K562 (cell line): ENCODE measurements around the gene LTBP2. TPM values are rescaled to one million over a fixed set of nuclear protein-coding genes. Genes with fewer than 3 reads are reported as not detected.

Source experiments
- ATAC-seq: fragments of 200-7000 bp; cut with Tn5 transposase; 3 replicates; pipeline ENCODE4 v1.9.1; 2020; ENCODE audit warnings: moderate library complexity
- BruUV-seq: library from RNA; stranded (reverse); fragments of 400-500 nt; replicated peaks from 2 replicates; lab custom pipeline; 2021; lab: Mats Ljungman, UMichigan
- CTCF ChIA-PET: fragments of 300-600 bp; formaldehyde crosslinking; extraction: SDS; loops from one replicate; lab custom pipeline; 2021; ENCODE audit warnings: low intra/inter-chr PET ratio; lab: Yijun Ruan, JAX
- POLR2A ChIA-PET: fragments of 300-600, 350-650 bp; sonication (Branson Sonifier 250); formaldehyde crosslinking; extraction: SDS; loops from one replicate; lab custom pipeline; 2021; ENCODE audit warnings: antibody characterized with exemption, inconsistent platforms; lab: Yijun Ruan, JAX
- DNase-seq, 4 experiments: peaks; one replicate each; pipeline versions ENCODE4 v3.0.0 to v3.0.0-alpha.2; 2011 to 2018; ENCODE audit warnings: low spot score in 3 of 4, mixed read lengths in 3 of 4; ENCODE audit errors: extremely low read depth in 1 of 4
- FAIRE-seq: peaks from 2 replicates; lab custom pipeline; 2011; peaks lifted over from hg19 to GRCh38; lab: Jason Lieb, UNC
- H2AFZ ChIP-seq: 2 replicates; pipeline ENCODE4 v1.6.0; 2011; ENCODE audit warnings: low read depth, low read length, control low read depth, inconsistent platforms
- H3K27ac ChIP-seq: fragments of 200-600 bp; 3 replicates; pipeline ENCODE4 v1.8.0; 2011; ENCODE audit warnings: low read depth, mild to moderate bottlenecking, control low read depth, inconsistent platforms, low read length, moderate library complexity, mixed read lengths; ENCODE audit errors: extremely low read depth
- H3K27me3 ChIP-seq, 2 experiments: fragments of 300-600 bp in 1 of 2; 2 replicates in 1 of 2; 3 replicates in 1 of 2; pipeline versions ENCODE4 v1.6.0 to v1.8.0; 2011; ENCODE audit warnings: inconsistent platforms in 2 of 2, low read length in 2 of 2, mild to moderate bottlenecking in 1 of 2, mixed read lengths in 1 of 2, moderate library complexity in 1 of 2; ENCODE audit not compliant: control insufficient read depth in 2 of 2, insufficient read depth in 2 of 2
- H3K36me3 ChIP-seq: fragments of 300-600 bp; 3 replicates; pipeline ENCODE4 v1.8.0; 2011; ENCODE audit warnings: mild to moderate bottlenecking, low read length, inconsistent platforms; ENCODE audit not compliant: control insufficient read depth, insufficient read depth
- H3K4me1 ChIP-seq, 2 experiments: fragments of 200-600 bp in 1 of 2; replicated peaks in 1 of 2; 2 replicates in 1 of 2; 3 replicates in 1 of 2; pipeline versions ENCODE4 v1.5.1 to v1.8.0; 2011; ENCODE audit warnings: inconsistent platforms in 2 of 2, low read length in 2 of 2, mild to moderate bottlenecking in 1 of 2, mixed read lengths in 1 of 2, moderate library complexity in 1 of 2; ENCODE audit not compliant: control insufficient read depth in 2 of 2, insufficient read depth in 2 of 2
- H3K4me2 ChIP-seq: 2 replicates; pipeline ENCODE4 v1.6.1; 2011; ENCODE audit warnings: low read length, control low read depth, inconsistent platforms, mixed read lengths; ENCODE audit not compliant: insufficient read depth
- H3K4me3 ChIP-seq: fragments of 200-600 bp; sonication (generic), shearing (Covaris generic); 2 replicates; pipeline ENCODE4 v1.5.1; 2016; ENCODE audit warnings: control low read depth, inconsistent platforms
- H3K79me2 ChIP-seq: fragments of 200-600 bp; 3 replicates; pipeline ENCODE4 v1.8.0; 2011; ENCODE audit warnings: low read length, inconsistent platforms; ENCODE audit not compliant: control insufficient read depth, insufficient read depth
- H3K9ac ChIP-seq, 2 experiments: 2 replicates each; pipeline versions ENCODE4 v1.6.0 to v1.6.1; 2011; ENCODE audit warnings: low read depth in 2 of 2, low read length in 2 of 2, control low read depth in 1 of 2, inconsistent platforms in 1 of 2, mild to moderate bottlenecking in 1 of 2, mixed read lengths in 1 of 2; ENCODE audit not compliant: insufficient read depth in 1 of 2
- H3K9me1 ChIP-seq: one replicate; pipeline ENCODE4 v1.6.0; 2011; ENCODE audit warnings: inconsistent platforms, mild to moderate bottlenecking, low read length, moderate library complexity; ENCODE audit not compliant: control insufficient read depth, insufficient read depth
- H3K9me3 ChIP-seq: replicated peaks from 2 replicates; pipeline ENCODE4 v1.5.1; 2011; ENCODE audit warnings: low read depth, low read length, inconsistent platforms; ENCODE audit not compliant: control insufficient read depth, insufficient read depth
- H4K20me1 ChIP-seq: replicated peaks from 2 replicates; pipeline ENCODE4 v1.6.1; 2011; ENCODE audit warnings: low read length, inconsistent platforms, mixed read lengths; ENCODE audit not compliant: control insufficient read depth, insufficient read depth
- BCOR ChIP-seq: fragments of 450-650 bp; IDR thresholded peaks from 2 replicates; pipeline ENCODE4 v1.6.1; 2016
- DPF2 ChIP-seq: fragments of 450-650 bp; IDR thresholded peaks from 2 replicates; pipeline ENCODE4 v1.6.1; 2016
- ELF1 ChIP-seq: fragments of 200-800 bp; sonication (Bioruptor generic); IDR thresholded peaks from 2 replicates; pipeline ENCODE4 v1.6.1; 2016; ENCODE audit warnings: missing genetic modification characterization, missing compliant biosample characterization
- MCM7 ChIP-seq, 2 experiments: fragments of 450-650 bp; IDR thresholded peaks; 2 replicates each; pipeline ENCODE4 v1.6.1; 2016 to 2018
- NBN ChIP-seq: fragments of 450-650 bp; IDR thresholded peaks from 2 replicates; pipeline ENCODE4 v1.6.1; 2016; ENCODE audit warnings: low read depth, mild to moderate bottlenecking
- NR4A1 ChIP-seq, 2 experiments: fragments of 250-450 bp in 1 of 2; fragments of 450-650 bp in 1 of 2; sonication (Bioruptor Pico) in 1 of 2; IDR thresholded peaks; 2 replicates each; pipeline versions ENCODE4 v1.4.0 to v1.6.1; 2016 to 2020; ENCODE audit warnings: mild to moderate bottlenecking in 2 of 2, missing compliant biosample characterization in 1 of 2, missing genetic modification characterization in 1 of 2, moderate library complexity in 1 of 2
- NUFIP1 ChIP-seq: fragments of 450-650 bp; IDR thresholded peaks from 2 replicates; pipeline ENCODE4 v1.6.1; 2018; ENCODE audit not compliant: partially characterized antibody
- PCBP2 ChIP-seq: fragments of 200-400 bp; formaldehyde crosslinking; IDR thresholded peaks from 2 replicates; pipeline ENCODE4 v1.6.1; 2018; ENCODE audit warnings: low read length, low read depth, mild to moderate bottlenecking, moderate library complexity; ENCODE audit not compliant: poor library complexity, severe bottlenecking
- RNF2 ChIP-seq: sonication (generic); IDR thresholded peaks from 2 replicates; pipeline ENCODE4 v1.6.1; 2016
- ZFP36 ChIP-seq: fragments of 150-350 bp; IDR thresholded peaks from 2 replicates; pipeline ENCODE4 v1.6.1; 2018; ENCODE audit warnings: low read length, low read depth; ENCODE audit not compliant: partially characterized antibody
- ZNF408 ChIP-seq: fragments of 250-450 bp; sonication (Bioruptor Pico); IDR thresholded peaks from 2 replicates; pipeline ENCODE4 v1.4.0; 2020; ENCODE audit warnings: low read depth, mild to moderate bottlenecking, moderate library complexity
- ZNF57 ChIP-seq: fragments of 450-650 bp; formaldehyde crosslinking; IDR thresholded peaks from 2 replicates; pipeline ENCODE4 v1.4.0; 2020; ENCODE audit warnings: mild to moderate bottlenecking, moderate library complexity
- ZNF699 ChIP-seq: fragments of 250-450 bp; sonication (Bioruptor Pico); IDR thresholded peaks from 2 replicates; pipeline ENCODE4 v1.8.0; 2021; ENCODE audit warnings: mild to moderate bottlenecking, moderate library complexity; ENCODE audit not compliant: insufficient replicate concordance
- WGBS: fragments of 100-300 bp; shearing (Covaris generic); methylation state at CpG from one replicate; pipeline ENCODE4 v1.1.6; 2016; ENCODE audit warnings: low coverage, mixed read lengths; ENCODE audit not compliant: insufficient coverage; ENCODE audit errors: missing lambda C conversion rate; 5-methylcytosine and 5-hydroxymethylcytosine counted together
- in situ Hi-C: fragments of 300-500 bp; cut with MboI; formaldehyde crosslinking; loops from 4 replicates; pipeline ENCODE4 v1.15.0; 2018; ENCODE audit warnings: inconsistent platforms, mixed read lengths
- intact Hi-C: fragments of 100-400 bp; cut with micrococcal nuclease; formaldehyde crosslinking; loops from 2 replicates; pipeline ENCODE4 v1.14.2; 2022
- polyA plus RNA-seq, 8 experiments: library from polyadenylated mRNA; depleted of rRNA in 4 of 8; stranded (reverse) in 5 of 8; unstranded in 3 of 8; fragments of >200 nt; fragmentation: Nextera tagmentation in 2 of 8; fragmentation: Illumina TruSeq in 1 of 8; extraction: Ambion mirVana in 2 of 8; extraction: Trizol in 1 of 8; gene quantifications; 2 replicates each; pipeline versions ENCODE4 v1.2.1 to v1.2.3, GENCODE V29; 2011 to 2014; ENCODE audit warnings: inconsistent platforms in 1 of 8, missing spikeins in 1 of 8
- total RNA-seq, 7 experiments: library from RNA; depleted of rRNA in 6 of 7; stranded (reverse); fragments of >200 nt in 6 of 7; fragmentation: Illumina TruSeq in 2 of 7; extraction: Trizol in 2 of 7; gene quantifications; 2 replicates each; pipeline versions ENCODE4 v1.2.1 to v1.2.3, GENCODE V29; 2011 to 2021; ENCODE audit warnings: low replicate concordance in 1 of 7

LTBP2 gene
- total and polyA plus RNA-seq, 9 of the 15 experiments (the other 6 are each of a cell fraction or from before 2014, with no cell fraction given), result under 0.01 to 0.18 (median 0.03) TPM; not detected in 3

DNA sequence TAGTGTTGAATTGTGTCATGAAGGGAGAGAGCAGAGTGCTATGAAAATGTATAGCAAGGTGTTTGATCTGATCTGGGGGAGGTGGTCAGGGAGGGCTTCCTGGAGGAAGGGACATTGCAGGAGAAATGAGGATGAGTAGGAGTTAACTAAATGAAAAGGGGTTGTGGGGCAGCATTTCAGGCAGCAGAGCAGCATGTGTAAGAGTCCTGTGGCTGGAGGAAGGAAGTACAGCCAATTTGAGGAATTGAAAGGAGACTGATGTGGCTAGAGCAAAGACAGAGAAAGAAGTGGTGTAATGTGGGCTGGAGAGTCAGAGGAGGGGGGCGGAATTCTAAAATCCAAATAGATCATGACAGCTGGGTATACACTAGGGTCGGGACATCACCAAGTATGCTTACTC is 139.4 kb downstream of the LTBP2 start:
- 0% methylated on average over 2 of the region's 2 CpGs for WGBS
- Histone ChIP-seq H3K36me3 (no peaks in the 10 kb centered on the region), H3K9me1 (no peaks in the 10 kb centered on the region), H3K4me1 (no peaks in the 10 kb centered on the region; a peak in 1 of 5 replicates)
- no peak for ATAC-seq
- no peak for FAIRE-seq
- POLR2A ChIA-PET, result no interaction called here
- TF ChIP-seq NR4A1 (CRISPR knock-in tag; IDR thresholded peaks at IDR 0.05) (no peak), NR4A1 (tag; IDR thresholded peaks at IDR 0.05) (no peak), ZFP36 (peak; percentile 91), ELF1 (tag) (no peak), ZNF57 (no peak), PCBP2 (no peak), ZNF699 (no peak), RNF2 (no peak), NBN (no peak), ZNF408 (no peak), DPF2 (no peak), BCOR (peak; percentile 22; the same call in 1 of the 2 replicates), NUFIP1 (no peak), MCM7 (IDR thresholded peaks at IDR 0.05) (no peak)
- TF ChIP-seq, all 486 proteins: peak for 2
- no peak for DNase-seq
- no peaks in the 10 kb centered on the region; a peak in 1 of 5 replicates for H3K27me3 ChIP-seq
- CTCF ChIA-PET, result no interaction called here
- H4K20me1 ChIP-seq, result no peaks in the 10 kb centered on the region
- H3K9me3 ChIP-seq, result no peaks in the 10 kb centered on the region
- in situ Hi-C loops (loop anchor here (10.0 kb wide), 1 partner anchor 108 kb away; no protein-coding TSS in a partner anchor), intact Hi-C loops (no loop called here)
- no peak overlapping the region for H3K27ac ChIP-seq
- BruUV-seq, result no TSS peak
- H3K4me2 ChIP-seq, result no peak overlapping the region
- H3K79me2 ChIP-seq, result no peaks in the 10 kb centered on the region
- H2AFZ ChIP-seq, result no peak overlapping the region
- no peak overlapping the region for H3K9ac ChIP-seq
- no peak overlapping the region for H3K4me3 ChIP-seq
